Kidney epithelial cell (primary cell): ENCODE measurements around the gene SDHB. TPM values are rescaled to one million over a fixed set of nuclear protein-coding genes. Genes with fewer than 3 reads are reported as not detected.

Source experiments
- DNase-seq: peaks from one replicate; pipeline ENCODE4 v3.0.0-alpha.2; 2010; ENCODE audit warnings: low read depth
- H3K27me3 ChIP-seq: 2 replicates; pipeline ENCODE4 v1.6.0; 2011; ENCODE audit warnings: low read length; ENCODE audit not compliant: control insufficient read depth, insufficient read depth
- H3K36me3 ChIP-seq: 2 replicates; pipeline ENCODE4 v1.5.1; 2011; ENCODE audit warnings: low read length; ENCODE audit not compliant: control insufficient read depth, insufficient read depth
- H3K4me3 ChIP-seq: 2 replicates; pipeline ENCODE4 v1.5.1; 2011; ENCODE audit warnings: low read depth, mild to moderate bottlenecking, control low read depth, low read length
- CTCF ChIP-seq: IDR thresholded peaks from 2 replicates; pipeline ENCODE4 v1.5.1; 2011; ENCODE audit warnings: mild to moderate bottlenecking, moderate library complexity, low read length, control low read depth, inconsistent platforms; ENCODE audit not compliant: insufficient read depth, poor library complexity, severe bottlenecking
- total RNA-seq: library from RNA; depleted of rRNA; stranded (reverse); fragments of >200 nt; gene quantifications from 2 replicates; pipeline ENCODE4 v1.2.3, GENCODE V29; 2015

Gene SDHB
- 109 and 122 TPM in 2 replicates for total RNA-seq

- DNase-seq: peak; percentile 85
- Histone ChIP-seq H3K27me3 (no peaks in the 10 kb centered on the region), H3K4me3 (peak within 1 kb of the TSS; percentile 98), H3K36me3 (no peaks in the 10 kb centered on the region)
- no peak for TF ChIP-seq CTCF
Measured at GRCh38 chr1:17053685-17054410, at the start of gene SDHB. TSS of gene SDHB (minus strand) at chr1:17054032. CDS start at chr1:17054019, 13 bp downstream.

- H3K27me3 ChIP-seq: no peaks in the 10 kb centered on the region
- H3K4me3 ChIP-seq: no peak overlapping the region
- TF ChIP-seq CTCF: no peak
- DNase-seq: no peak
- H3K36me3 ChIP-seq: no peaks in the 10 kb centered on the region
Measured at GRCh38 chr1:17102232-17102631, 48.4 kb upstream of the SDHB start.

- no peaks in the 10 kb centered on the region for H3K36me3 ChIP-seq
- no peak for DNase-seq
- no peak for TF ChIP-seq CTCF
- no peaks in the 10 kb centered on the region for H3K27me3 ChIP-seq
- H3K4me3 ChIP-seq: no peak overlapping the region
Measured at GRCh38 chr1:17101261-17101660, 47.4 kb upstream of the SDHB start.

GRCh38 chr1:17099616-17100340 lies 45.9 kb upstream of the SDHB start:
- Histone ChIP-seq H3K4me3 (no peak overlapping the region), H3K36me3 (no peaks in the 10 kb centered on the region), H3K27me3 (no peaks in the 10 kb centered on the region)
- DNase-seq: no peak
- no peak for TF ChIP-seq CTCF

GRCh38 chr1:17098446-17099317 lies 44.9 kb upstream of the SDHB start:
- no peak for DNase-seq
- no peaks in the 10 kb centered on the region for H3K27me3 ChIP-seq
- no peak for TF ChIP-seq CTCF
- H3K4me3 ChIP-seq: no peak overlapping the region
- no peaks in the 10 kb centered on the region for H3K36me3 ChIP-seq
